CD4-positive, alpha-beta T cell (primary cell): Measurements from ENCODE around the gene IFNW1. TPM values are rescaled to one million over a fixed set of nuclear protein-coding genes. Genes with fewer than 3 reads are reported as not detected.
A peak's percentile ranks its signal among the peaks of the same experiment; 100 is the strongest.

Source experiments
- ATAC-seq: fragments of 200-7000 bp; cut with Tn5 transposase; one replicate; pipeline ENCODE4 v1.10.0; 2022; ENCODE audit warnings: mild to moderate bottlenecking; ENCODE audit not compliant: poor library complexity
- CTCF ChIA-PET: fragments of 350-600 bp; sonication (Branson Sonifier 250); formaldehyde crosslinking; loops from one replicate; lab custom pipeline; 2021; ENCODE audit warnings: antibody characterized with exemption, inconsistent platforms; lab: Charles Lee
- POLR2A ChIA-PET: fragments of 350-600 bp; sonication (Branson Sonifier 250); formaldehyde crosslinking; loops from one replicate; lab custom pipeline; 2021; ENCODE audit warnings: antibody characterized with exemption, inconsistent platforms; lab: Charles Lee
- DNase-seq, 14 experiments: peaks; one replicate each; pipeline ENCODE4 v3.0.0-alpha.2; 2013 to 2020; ENCODE audit warnings: mixed read lengths in 2 of 14
- H3K27ac ChIP-seq, 2 donors: one replicate each; pipeline versions ENCODE4 v1.5.1 to v1.7.0; 2013; ENCODE audit warnings: low read length in 2 of 2, low read depth in 1 of 2, mild to moderate bottlenecking in 1 of 2
- H3K27me3 ChIP-seq, 2 experiments: 1 replicate in 1 of 2; 2 replicates in 1 of 2; pipeline versions ENCODE4 v1.6.1 to v1.7.0; 2013; ENCODE audit warnings: low read length in 2 of 2, control low read depth in 1 of 2, mild to moderate bottlenecking in 1 of 2, moderate library complexity in 1 of 2; ENCODE audit not compliant: insufficient read depth in 2 of 2, control insufficient read depth in 1 of 2
- H3K36me3 ChIP-seq: one replicate; pipeline ENCODE4 v1.6.1; 2013; ENCODE audit warnings: low read length, control low read depth; ENCODE audit not compliant: insufficient read depth
- H3K4me1 ChIP-seq: one replicate; pipeline ENCODE4 v1.6.1; 2013; ENCODE audit warnings: low read length, control low read depth; ENCODE audit not compliant: insufficient read depth
- H3K4me3 ChIP-seq: one replicate; pipeline ENCODE4 v1.5.1; 2013; ENCODE audit warnings: mild to moderate bottlenecking, low read length, moderate library complexity
- H3K9me3 ChIP-seq, 2 experiments: 1 replicate in 1 of 2; 2 replicates in 1 of 2; pipeline versions ENCODE4 v1.6.1 to v1.7.0; 2013; ENCODE audit warnings: low read length in 2 of 2, mild to moderate bottlenecking in 2 of 2, control low read depth in 1 of 2, moderate library complexity in 1 of 2; ENCODE audit not compliant: control insufficient read depth in 1 of 2, insufficient read depth in 1 of 2
- H3K27ac Mint-ChIP-seq: one replicate; pipeline ENCODE4 v1.8.0; 2020; ENCODE audit warnings: mixed read lengths
- H3K27me3 Mint-ChIP-seq: one replicate; pipeline ENCODE4 v1.8.0; 2021; ENCODE audit warnings: mixed read lengths
- H3K36me3 Mint-ChIP-seq: one replicate; pipeline ENCODE4 v1.8.0; 2021; ENCODE audit warnings: low read depth, mixed read lengths
- H3K4me1 Mint-ChIP-seq: one replicate; pipeline ENCODE4 v1.8.0; 2021; ENCODE audit warnings: low read depth, mixed read lengths
- H3K4me3 Mint-ChIP-seq: one replicate; pipeline ENCODE4 v1.8.0; 2020; ENCODE audit warnings: mild to moderate bottlenecking, mixed read lengths
- H3K9me3 Mint-ChIP-seq: one replicate; pipeline ENCODE4 v1.8.0; 2020; ENCODE audit warnings: mixed read lengths
- intact Hi-C, 2 experiments: fragments of 100-400 bp; cut with DNase I in 1 of 2; cut with micrococcal nuclease in 1 of 2; formaldehyde crosslinking; loops; one replicate each; pipeline versions ENCODE4 v1.15.1 to v1.9.0; 2023 to 2025; cut with DNase I, micrococcal nuclease
- total RNA-seq, 174 experiments: library from RNA in 2 of 174; stranded (reverse) in 2 of 174; gene quantifications; one replicate each; pipeline ENCODE4 v1.2.3 and lab custom pipeline; 2021 to 2026
- TF ChIP-seq, protein P1 (sequence below): fragments of 200-600 bp; IDR thresholded peaks from one replicate; pipeline ENCODE4 v1.8.0; 2022; ENCODE audit warnings: antibody characterized with exemption, mild to moderate bottlenecking

Gene IFNW1
- total RNA-seq, 2 experiments from 2014 or later, result not detected

DNA sequence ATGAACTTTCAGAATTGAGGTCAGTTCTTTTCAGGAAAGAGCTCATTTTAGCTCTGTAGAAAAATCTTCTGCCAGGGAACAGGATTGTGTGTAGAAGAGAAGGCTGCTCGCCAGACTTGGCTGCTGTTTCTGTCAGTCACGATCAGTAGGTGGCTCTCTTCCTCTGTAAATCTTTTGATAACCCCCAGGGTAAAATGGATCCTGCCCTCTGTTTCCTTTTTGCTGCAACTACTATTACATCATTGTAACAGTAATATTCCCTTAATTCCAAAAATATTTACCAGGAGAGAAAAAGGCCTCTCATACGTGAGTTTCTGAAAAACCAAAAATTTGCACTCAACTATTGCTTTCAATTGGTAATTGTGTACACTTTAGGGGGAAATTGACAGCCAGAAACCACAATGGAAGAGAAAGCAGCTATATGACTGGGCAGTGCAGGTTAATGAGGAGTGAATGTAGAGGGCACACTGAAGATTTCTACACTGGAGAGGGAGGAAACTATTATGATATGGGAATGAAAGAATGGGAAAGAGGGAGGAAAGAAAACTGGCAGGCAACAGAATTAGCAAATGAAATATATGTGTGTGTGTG is 12.5 kb upstream of the IFNW1 start:
- H3K27ac ChIP-seq, result no peak overlapping the region
- no peak overlapping the region for H3K27ac Mint-ChIP-seq
- H3K9me3 Mint-ChIP-seq, result no peaks in the 10 kb centered on the region
- intact Hi-C loops, result no loop called here
- no peaks in the 10 kb centered on the region for H3K4me1 ChIP-seq
- no peaks in the 10 kb centered on the region for H3K27me3 ChIP-seq
- no peak for ATAC-seq
- no peaks in the 10 kb centered on the region for H3K36me3 Mint-ChIP-seq
- H3K4me3 ChIP-seq, result no peak overlapping the region
- CTCF ChIA-PET, result no interaction called here
- no peaks in the 10 kb centered on the region for H3K27me3 Mint-ChIP-seq
- POLR2A ChIA-PET, result interaction anchor here (0.6 kb wide), 2 partner anchors 29 to 896 kb away, joined by 3 read pairs; no protein-coding TSS in a partner anchor
- DNase-seq, result peak in 4 of 14 experiments; percentile 4 to 54 (median 44)
- no peaks in the 10 kb centered on the region for H3K36me3 ChIP-seq
- H3K9me3 ChIP-seq, result peaks cover 0 to 5% of the 10 kb centered on the region in 2 experiments
- TF ChIP-seq, protein P1, sequence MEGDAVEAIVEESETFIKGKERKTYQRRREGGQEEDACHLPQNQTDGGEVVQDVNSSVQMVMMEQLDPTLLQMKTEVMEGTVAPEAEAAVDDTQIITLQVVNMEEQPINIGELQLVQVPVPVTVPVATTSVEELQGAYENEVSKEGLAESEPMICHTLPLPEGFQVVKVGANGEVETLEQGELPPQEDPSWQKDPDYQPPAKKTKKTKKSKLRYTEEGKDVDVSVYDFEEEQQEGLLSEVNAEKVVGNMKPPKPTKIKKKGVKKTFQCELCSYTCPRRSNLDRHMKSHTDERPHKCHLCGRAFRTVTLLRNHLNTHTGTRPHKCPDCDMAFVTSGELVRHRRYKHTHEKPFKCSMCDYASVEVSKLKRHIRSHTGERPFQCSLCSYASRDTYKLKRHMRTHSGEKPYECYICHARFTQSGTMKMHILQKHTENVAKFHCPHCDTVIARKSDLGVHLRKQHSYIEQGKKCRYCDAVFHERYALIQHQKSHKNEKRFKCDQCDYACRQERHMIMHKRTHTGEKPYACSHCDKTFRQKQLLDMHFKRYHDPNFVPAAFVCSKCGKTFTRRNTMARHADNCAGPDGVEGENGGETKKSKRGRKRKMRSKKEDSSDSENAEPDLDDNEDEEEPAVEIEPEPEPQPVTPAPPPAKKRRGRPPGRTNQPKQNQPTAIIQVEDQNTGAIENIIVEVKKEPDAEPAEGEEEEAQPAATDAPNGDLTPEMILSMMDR, result peak; percentile 23
- no peak overlapping the region for H3K4me3 Mint-ChIP-seq
- H3K4me1 Mint-ChIP-seq, result peaks cover 4% of the 10 kb centered on the region

DNA sequence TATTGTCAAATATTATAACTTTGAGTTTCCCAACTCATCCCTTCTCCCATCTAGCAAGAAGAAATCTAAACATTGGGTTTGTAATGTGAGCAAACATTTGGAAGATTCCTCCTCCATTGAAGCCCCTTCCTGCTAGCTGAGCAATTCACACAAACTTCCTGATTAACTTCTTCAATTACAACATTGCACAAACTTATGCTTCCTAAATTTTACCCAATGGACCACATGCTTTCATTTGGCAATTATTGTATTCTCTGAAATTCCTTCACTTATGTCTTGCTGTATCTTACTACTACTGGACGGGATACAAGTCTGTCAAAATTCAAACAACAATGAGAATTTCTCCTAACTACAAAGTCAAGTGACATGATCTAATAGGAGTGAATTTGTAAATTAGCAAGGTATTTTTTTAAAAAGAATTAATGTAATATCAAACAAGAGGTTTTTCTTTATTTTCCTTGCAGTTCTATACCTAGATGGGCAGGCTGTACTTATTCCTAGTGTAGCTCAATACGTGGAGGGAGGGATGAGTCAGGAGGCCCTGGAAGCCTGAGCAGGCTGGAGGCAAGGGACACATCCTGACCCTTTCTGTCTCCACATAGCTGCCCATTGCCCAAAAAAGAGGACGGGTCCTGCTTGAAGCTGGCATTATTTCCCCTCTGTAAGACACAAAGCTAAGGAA is 11.8 kb upstream of the IFNW1 start:
- H3K4me1 Mint-ChIP-seq, result no peaks in the 10 kb centered on the region
- intact Hi-C loops, result no loop called here
- DNase-seq, result no peak
- H3K4me3 Mint-ChIP-seq, result no peak overlapping the region
- TF ChIP-seq, protein P1, result no peak
- no peaks in the 10 kb centered on the region for H3K36me3 Mint-ChIP-seq
- H3K9me3 ChIP-seq, result peaks cover 0 to 5% of the 10 kb centered on the region in 2 experiments
- H3K4me3 ChIP-seq, result no peak overlapping the region
- H3K27me3 ChIP-seq, result no peaks in the 10 kb centered on the region
- peaks cover under 1% of the 10 kb centered on the region for H3K9me3 Mint-ChIP-seq
- POLR2A ChIA-PET, result interaction anchor here (0.6 kb wide), 2 partner anchors 30 to 897 kb away, joined by 3 read pairs; no protein-coding TSS in a partner anchor
- H3K4me1 ChIP-seq, result no peaks in the 10 kb centered on the region
- H3K27ac Mint-ChIP-seq, result no peak overlapping the region
- ATAC-seq, result no peak
- CTCF ChIA-PET, result no interaction called here
- no peaks in the 10 kb centered on the region for H3K27me3 Mint-ChIP-seq
- H3K36me3 ChIP-seq, result no peaks in the 10 kb centered on the region
- no peak overlapping the region for H3K27ac ChIP-seq

DNA sequence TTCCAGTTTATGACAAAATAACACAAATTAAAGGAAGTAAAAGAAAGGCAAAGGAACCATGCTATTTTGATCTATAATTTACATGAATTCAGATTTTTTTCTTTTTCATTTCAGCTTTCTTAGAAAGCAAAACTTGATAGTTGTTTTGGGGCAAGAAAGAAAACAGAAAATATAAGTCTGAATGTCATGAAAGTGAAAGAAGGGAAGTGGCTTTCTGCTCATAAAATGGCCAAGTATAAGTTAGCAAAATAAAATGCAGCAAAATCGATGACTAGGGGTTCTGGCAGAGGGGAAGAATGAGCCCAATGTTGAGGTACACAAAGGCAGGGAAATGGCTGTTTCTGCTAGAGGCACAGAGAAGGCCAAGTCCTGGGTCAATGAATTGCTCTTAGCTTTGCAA is 3.0 kb upstream of the IFNW1 start:
- no peaks in the 10 kb centered on the region for H3K36me3 ChIP-seq
- Mint-ChIP-seq H3K4me1 (peaks cover 9% of the 10 kb centered on the region), H3K27me3 (no peaks in the 10 kb centered on the region), H3K9me3 (peaks cover 6% of the 10 kb centered on the region), H3K4me3 (no peak overlapping the region), H3K36me3 (no peaks in the 10 kb centered on the region), H3K27ac (no peak overlapping the region)
- no peak overlapping the region for H3K4me3 ChIP-seq
- H3K27me3 ChIP-seq, result no peaks in the 10 kb centered on the region
- POLR2A ChIA-PET, result no interaction called here
- intact Hi-C loops, result no loop called here
- CTCF ChIA-PET, result no interaction called here
- TF ChIP-seq, protein P1, result no peak
- ATAC-seq (no peak), DNase-seq (peak in 1 of 14 experiments; percentile 21)
- H3K4me1 ChIP-seq, result peaks cover 7% of the 10 kb centered on the region
- H3K9me3 ChIP-seq, result peaks cover 0 to 5% of the 10 kb centered on the region in 2 experiments
- H3K27ac ChIP-seq, result no peak overlapping the region
